ENCODE results near the gene FILIP1L.

FILIP1L gene

GRCh38 chr3:100090669-100091005 is 23.7 kb downstream of the FILIP1L start:
- H3K27ac ChIP-seq (ENCODE audit: poor library complexity, severe bottlenecking): no peak overlapping the region
- no peak overlapping the region for H3K4me3 ChIP-seq (ENCODE audit: severe bottlenecking)
- DNase-seq (ENCODE audit: low spot score) (no peak), ATAC-seq (ENCODE audit: low read depth) (no peak)
- no peak for TF ChIP-seq CTCF (IDR thresholded peaks at IDR 0.05; ENCODE audit: poor library complexity, severe bottlenecking)
- no peaks in the 10 kb centered on the region for H3K4me1 ChIP-seq (ENCODE audit: insufficient read depth, poor library complexity, severe bottlenecking)
- H3K36me3 ChIP-seq (ENCODE audit: low read depth): no peaks in the 10 kb centered on the region
- H3K27me3 ChIP-seq (ENCODE audit: insufficient read depth, poor library complexity, severe bottlenecking): no peaks in the 10 kb centered on the region
- H3K9me3 ChIP-seq (ENCODE audit: severe bottlenecking): no peaks in the 10 kb centered on the region

GRCh38 chr3:100089812-100090668 is 24.3 kb downstream of the FILIP1L start:
- ATAC-seq (ENCODE audit: low read depth): peak; percentile 68; the same call in 2 of the 3 replicates
- H3K4me1 ChIP-seq (ENCODE audit: insufficient read depth, poor library complexity, severe bottlenecking): no peaks in the 10 kb centered on the region
- no peaks in the 10 kb centered on the region for H3K9me3 ChIP-seq (ENCODE audit: severe bottlenecking)
- H3K36me3 ChIP-seq (ENCODE audit: low read depth): no peaks in the 10 kb centered on the region
- no peak for DNase-seq (ENCODE audit: low spot score)
- H3K27ac ChIP-seq (ENCODE audit: poor library complexity, severe bottlenecking): no peak overlapping the region
- peak; percentile 41 for TF ChIP-seq CTCF (IDR thresholded peaks at IDR 0.05; ENCODE audit: poor library complexity, severe bottlenecking)
- H3K27me3 ChIP-seq (ENCODE audit: insufficient read depth, poor library complexity, severe bottlenecking): no peaks in the 10 kb centered on the region
- H3K4me3 ChIP-seq (ENCODE audit: severe bottlenecking): no peak overlapping the region

DNA sequence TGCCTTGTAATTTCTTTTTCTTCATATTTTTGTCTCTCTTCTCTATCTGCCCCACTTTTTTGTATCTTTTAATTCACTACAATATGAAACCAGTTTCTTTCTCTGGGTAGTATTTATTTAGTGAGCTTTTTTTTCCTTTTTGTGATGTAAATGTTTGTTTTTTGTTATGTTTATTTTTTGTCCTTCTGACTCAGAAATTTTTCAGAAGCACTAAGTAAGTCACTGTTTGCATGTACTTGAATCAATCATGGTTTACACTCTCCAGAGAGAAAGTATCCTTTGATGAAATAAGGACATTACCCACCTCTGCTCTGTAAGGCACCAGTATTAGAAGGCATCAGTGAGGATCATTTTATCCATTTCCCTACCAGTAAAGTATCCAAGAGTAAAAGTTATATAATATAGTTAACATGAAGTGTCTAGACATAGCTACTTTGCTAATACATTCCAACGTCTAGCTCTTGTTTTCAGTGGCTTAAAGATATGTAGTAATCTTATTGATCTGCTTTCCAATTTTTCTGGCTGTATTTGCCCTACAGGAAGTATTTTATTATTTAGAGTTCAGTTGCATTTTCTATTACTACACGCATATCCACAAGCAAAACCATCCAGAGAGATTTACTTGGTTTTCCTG is 25.4 kb downstream of the FILIP1L start:
- no peak overlapping the region for H3K4me3 ChIP-seq (ENCODE audit: severe bottlenecking)
- H3K27me3 ChIP-seq (ENCODE audit: insufficient read depth, poor library complexity, severe bottlenecking): no peaks in the 10 kb centered on the region
- no peak for TF ChIP-seq CTCF (IDR thresholded peaks at IDR 0.05; ENCODE audit: poor library complexity, severe bottlenecking)
- DNase-seq (ENCODE audit: low spot score): no peak
- no peak for ATAC-seq (ENCODE audit: low read depth)
- H3K9me3 ChIP-seq (ENCODE audit: severe bottlenecking): no peaks in the 10 kb centered on the region
- H3K4me1 ChIP-seq (ENCODE audit: insufficient read depth, poor library complexity, severe bottlenecking): no peaks in the 10 kb centered on the region
- no peaks in the 10 kb centered on the region for H3K36me3 ChIP-seq (ENCODE audit: low read depth)
- H3K27ac ChIP-seq (ENCODE audit: poor library complexity, severe bottlenecking): no peak overlapping the region

DNA sequence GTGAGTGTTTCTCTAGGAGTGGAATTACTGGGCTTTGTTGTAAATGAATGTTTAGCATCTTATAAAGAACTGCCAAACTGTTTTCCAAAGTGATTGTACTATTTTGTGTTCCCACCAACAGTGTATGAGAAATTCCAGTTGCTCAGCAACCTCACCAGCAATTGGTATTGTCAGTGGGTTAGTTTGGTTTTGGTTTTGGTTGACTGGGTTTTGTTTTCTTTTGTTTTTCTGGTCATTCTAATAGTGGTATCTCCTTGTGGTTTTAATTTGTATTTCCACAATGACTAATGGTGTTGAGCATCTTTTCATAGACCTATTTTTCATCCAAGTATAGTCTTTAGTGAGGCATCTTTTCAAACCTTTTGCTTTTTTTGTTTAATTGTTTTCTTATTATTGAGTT is 27.1 kb downstream of the FILIP1L start:
- H3K27ac ChIP-seq (ENCODE audit: poor library complexity, severe bottlenecking): no peak overlapping the region
- TF ChIP-seq CTCF (IDR thresholded peaks at IDR 0.05; ENCODE audit: poor library complexity, severe bottlenecking): no peak
- ATAC-seq (ENCODE audit: low read depth) (0 out of 3 replicates have a peak, but pooled peaks have one; percentile 12), DNase-seq (ENCODE audit: low spot score) (no peak)
- no peaks in the 10 kb centered on the region for H3K4me1 ChIP-seq (ENCODE audit: insufficient read depth, poor library complexity, severe bottlenecking)
- H3K36me3 ChIP-seq (ENCODE audit: low read depth): no peaks in the 10 kb centered on the region
- H3K4me3 ChIP-seq (ENCODE audit: severe bottlenecking): no peak overlapping the region
- H3K27me3 ChIP-seq (ENCODE audit: insufficient read depth, poor library complexity, severe bottlenecking): no peaks in the 10 kb centered on the region
- no peaks in the 10 kb centered on the region for H3K9me3 ChIP-seq (ENCODE audit: severe bottlenecking)

DNA sequence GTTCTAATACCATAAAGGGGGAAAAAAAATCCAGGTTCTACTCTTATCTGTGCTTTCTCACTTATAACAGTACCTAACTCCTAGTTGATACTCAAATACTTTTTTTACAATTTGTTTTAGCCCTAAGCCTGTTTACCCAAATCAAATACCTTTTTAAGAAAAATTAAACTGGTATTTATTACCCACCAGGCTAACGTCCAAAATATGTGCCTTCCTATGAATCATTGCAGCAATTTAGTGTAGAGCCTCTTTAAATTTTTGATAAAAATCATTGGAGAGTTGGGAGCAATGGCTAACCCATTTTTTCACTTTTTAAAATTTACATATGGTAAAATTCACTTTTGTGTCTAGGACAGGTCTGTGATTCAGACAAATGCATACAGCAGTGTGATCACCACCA is 27.9 kb downstream of the FILIP1L start:
- Histone ChIP-seq H3K27me3 (ENCODE audit: insufficient read depth, poor library complexity, severe bottlenecking) (no peaks in the 10 kb centered on the region), H3K9me3 (ENCODE audit: severe bottlenecking) (no peaks in the 10 kb centered on the region), H3K27ac (ENCODE audit: poor library complexity, severe bottlenecking) (no peak overlapping the region), H3K4me3 (ENCODE audit: severe bottlenecking) (no peak overlapping the region), H3K4me1 (ENCODE audit: insufficient read depth, poor library complexity, severe bottlenecking) (no peaks in the 10 kb centered on the region), H3K36me3 (ENCODE audit: low read depth) (no peaks in the 10 kb centered on the region)
- ATAC-seq (ENCODE audit: low read depth): no peak
- no peak for TF ChIP-seq CTCF (IDR thresholded peaks at IDR 0.05; ENCODE audit: poor library complexity, severe bottlenecking)
- no peak for DNase-seq (ENCODE audit: low spot score)
